ENCODE data around the gene LECT2. TPM values are rescaled to one million over a fixed set of nuclear protein-coding genes. Genes with fewer than 3 reads are reported as not detected.

The LECT2 gene
- total RNA-seq, 1 experiment from 2014 or later: not detected

GRCh38 chr5:135971701-135972100 is 16.9 kb upstream of the LECT2 start:
- Histone ChIP-seq H3K9me2 (ENCODE audit: insufficient read depth) (no peaks in the 10 kb centered on the region), H3K27ac (ENCODE audit: low read depth, low read length) (no peak overlapping the region), H3K9me3 (ENCODE audit: control insufficient read depth in 1 of 2, insufficient read depth in 1 of 2, low read depth in 1 of 2, low read length in 2 of 2) (no peaks in the 10 kb centered on the region), H3K4me2 (ENCODE audit: low read length) (no peak overlapping the region), H2AFZ (ENCODE audit: low read depth, low read length, poor library complexity, severe bottlenecking) (no peak overlapping the region), H3K79me2 (ENCODE audit: insufficient read depth, low read length) (no peaks in the 10 kb centered on the region), H4K20me1 (ENCODE audit: insufficient read depth) (no peaks in the 10 kb centered on the region), H3K4me3 (replicated peaks in 1 of 2; ENCODE audit: low read depth in 1 of 2, low read length in 2 of 2) (no peak overlapping the region), H3K9ac (ENCODE audit: low read length) (no peak overlapping the region), H3K36me3 (ENCODE audit: control insufficient read depth in 1 of 2, insufficient read depth in 2 of 2, low read length in 2 of 2) (no peaks in the 10 kb centered on the region), H3K4me1 (ENCODE audit: control insufficient read depth in 1 of 2, insufficient read depth in 2 of 2, low read length in 2 of 2) (no peaks in the 10 kb centered on the region), H3K27me3 (ENCODE audit: insufficient read depth, low read length) (peaks cover 24% of the 10 kb centered on the region)
- ChIA-PET POLR2A (no interaction called here), RAD21 (ENCODE audit: low non-redundant PET in 1 of 2, low total read pairs in 2 of 2, uncharacterized antibody in 2 of 2, unreplicated experiment in 2 of 2) (no interaction called here), CTCF (no interaction called here)
- ATAC-seq (no peak), DNase-seq (ENCODE audit: low read depth, low spot score) (no peak)
- intact Hi-C loops (cut with micrococcal nuclease): no loop called here
- no TSS peak for BruUV-seq (replicated peaks)
- TF ChIP-seq SP1 (IDR thresholded peaks at IDR 0.05; ENCODE audit: low read depth): no peak
- no peak for TF ChIP-seq EZH2 (IDR thresholded peaks at IDR 0.05)
- no peak for TF ChIP-seq FOSL1 (IDR thresholded peaks at IDR 0.05; ENCODE audit: low read depth)
- TF ChIP-seq JUND (IDR thresholded peaks at IDR 0.05): no peak
- no peak for TF ChIP-seq YY1 (IDR thresholded peaks at IDR 0.05; ENCODE audit: extremely low read depth, insufficient replicate concordance, low read depth, low read length)
- no peak for TF ChIP-seq POLR2A (IDR thresholded peaks at IDR 0.05; ENCODE audit: borderline replicate concordance, extremely low read depth, insufficient read depth, insufficient read length)
- TF ChIP-seq TCF7L2 (IDR thresholded peaks at IDR 0.05; ENCODE audit: borderline replicate concordance, extremely low read depth, insufficient read depth, insufficient read length): no peak
- TF ChIP-seq RAD21 (IDR thresholded peaks at IDR 0.05; ENCODE audit: low read depth): no peak
- no peak for TF ChIP-seq POLR2AphosphoS5 (IDR thresholded peaks at IDR 0.05; ENCODE audit: low read depth, low read length)
- no peak for TF ChIP-seq EGR1 (IDR thresholded peaks at IDR 0.05; ENCODE audit: low read depth)
- TF ChIP-seq REST (IDR thresholded peaks at IDR 0.05; ENCODE audit: low read depth): no peak
- TF ChIP-seq CEBPB (IDR thresholded peaks at IDR 0.05; ENCODE audit: low read depth): no peak
- TF ChIP-seq CTCF (IDR thresholded peaks at IDR 0.05 in 2 of 3, conservative IDR thresholded peaks at IDR 0.05 in 1 of 3; ENCODE audit: borderline replicate concordance in 1 of 3, insufficient read depth in 1 of 3, low read depth in 2 of 3, low read length in 2 of 3): no peak
- TF ChIP-seq ZBTB33 (IDR thresholded peaks at IDR 0.05; ENCODE audit: extremely low read depth, insufficient replicate concordance, low read length): no peak
- TF ChIP-seq ZFX (IDR thresholded peaks at IDR 0.05): no peak
- TF ChIP-seq SRF (IDR thresholded peaks at IDR 0.05; ENCODE audit: low read depth): no peak
- TF ChIP-seq ZNF274 (IDR thresholded peaks at IDR 0.05; ENCODE audit: low read depth, low read length): no peak
- TF ChIP-seq, protein P1, sequence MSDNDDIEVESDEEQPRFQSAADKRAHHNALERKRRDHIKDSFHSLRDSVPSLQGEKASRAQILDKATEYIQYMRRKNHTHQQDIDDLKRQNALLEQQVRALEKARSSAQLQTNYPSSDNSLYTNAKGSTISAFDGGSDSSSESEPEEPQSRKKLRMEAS (IDR thresholded peaks at IDR 0.05): no peak

Measured in HCT116 (cell line).